ENCODE measurements around the gene TMEM120B.

Gene TMEM120B

DNA sequence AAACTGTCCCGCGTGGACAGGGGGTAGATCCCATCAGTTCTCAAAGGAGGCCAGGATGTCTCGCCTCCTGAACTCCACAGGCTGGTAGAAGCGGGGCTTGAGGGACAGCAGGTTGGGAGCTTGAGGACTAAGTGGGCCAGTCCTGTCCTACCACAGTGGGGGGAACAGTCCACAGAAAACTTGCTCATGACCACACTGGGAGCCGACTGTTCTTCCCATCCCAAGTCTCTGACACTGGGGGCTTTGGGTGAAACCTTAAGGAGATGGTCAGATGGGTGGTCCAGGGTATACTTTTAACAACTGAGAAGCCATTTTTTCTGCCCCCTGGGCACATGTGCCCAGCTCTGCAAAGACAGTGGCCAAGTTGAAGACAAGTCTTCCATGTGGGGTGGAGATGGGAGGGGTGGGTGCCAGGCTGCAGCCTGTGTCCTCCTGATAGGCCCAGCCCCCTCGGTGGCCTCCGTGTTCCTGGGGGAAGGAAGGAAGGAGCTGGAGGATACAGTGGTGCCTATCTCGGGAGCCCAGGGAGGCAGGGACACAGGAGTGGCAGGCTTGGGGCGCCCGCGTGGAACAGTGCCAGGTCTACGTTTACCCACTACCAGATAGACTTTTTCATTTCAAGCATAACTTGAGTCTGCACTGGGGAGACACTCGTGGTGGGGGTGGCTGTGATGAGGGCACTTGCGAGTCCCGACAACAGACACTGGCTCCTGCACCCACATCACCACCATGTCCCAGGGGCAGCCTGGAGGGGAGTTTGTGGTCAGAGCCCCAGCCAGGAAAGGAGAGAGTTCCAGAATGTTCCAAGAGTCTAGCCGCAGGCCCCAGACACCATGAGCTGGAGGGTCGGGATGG is 66.2 kb downstream of the TMEM120B start:
- no peak overlapping the region for H3K27ac ChIP-seq
- TF ChIP-seq, protein P1, sequence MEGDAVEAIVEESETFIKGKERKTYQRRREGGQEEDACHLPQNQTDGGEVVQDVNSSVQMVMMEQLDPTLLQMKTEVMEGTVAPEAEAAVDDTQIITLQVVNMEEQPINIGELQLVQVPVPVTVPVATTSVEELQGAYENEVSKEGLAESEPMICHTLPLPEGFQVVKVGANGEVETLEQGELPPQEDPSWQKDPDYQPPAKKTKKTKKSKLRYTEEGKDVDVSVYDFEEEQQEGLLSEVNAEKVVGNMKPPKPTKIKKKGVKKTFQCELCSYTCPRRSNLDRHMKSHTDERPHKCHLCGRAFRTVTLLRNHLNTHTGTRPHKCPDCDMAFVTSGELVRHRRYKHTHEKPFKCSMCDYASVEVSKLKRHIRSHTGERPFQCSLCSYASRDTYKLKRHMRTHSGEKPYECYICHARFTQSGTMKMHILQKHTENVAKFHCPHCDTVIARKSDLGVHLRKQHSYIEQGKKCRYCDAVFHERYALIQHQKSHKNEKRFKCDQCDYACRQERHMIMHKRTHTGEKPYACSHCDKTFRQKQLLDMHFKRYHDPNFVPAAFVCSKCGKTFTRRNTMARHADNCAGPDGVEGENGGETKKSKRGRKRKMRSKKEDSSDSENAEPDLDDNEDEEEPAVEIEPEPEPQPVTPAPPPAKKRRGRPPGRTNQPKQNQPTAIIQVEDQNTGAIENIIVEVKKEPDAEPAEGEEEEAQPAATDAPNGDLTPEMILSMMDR (conservative IDR thresholded peaks at IDR 0.05), result no peak
- TF ChIP-seq ZFX (IDR thresholded peaks at IDR 0.05), result no peak

DNA sequence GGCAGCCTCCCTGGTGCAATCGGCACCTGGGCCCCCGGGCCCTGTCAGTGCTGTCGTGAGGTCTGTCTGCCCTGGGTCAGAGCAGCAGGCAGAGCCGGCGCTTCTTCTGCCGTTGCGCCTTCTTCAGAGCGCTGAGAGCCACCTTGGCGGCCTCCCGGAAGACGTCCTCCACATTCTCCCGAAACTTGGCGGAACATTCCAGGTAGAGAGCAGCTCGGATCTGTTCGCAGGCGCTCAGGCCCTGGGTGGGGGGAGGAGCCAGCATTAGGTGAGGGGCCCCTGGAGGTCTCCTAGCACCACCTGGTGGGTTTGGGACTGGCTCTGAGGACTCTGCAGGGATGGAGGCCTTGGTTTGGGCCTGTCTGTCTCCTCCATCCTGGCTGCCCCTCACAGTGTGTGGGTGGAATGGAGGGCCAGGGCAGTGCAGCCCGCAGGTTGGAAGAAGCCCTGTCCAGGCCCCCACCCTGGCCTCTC is 66.9 kb downstream of the TMEM120B start:
- no peak overlapping the region for H3K27ac ChIP-seq
- TF ChIP-seq, protein P1 (conservative IDR thresholded peaks at IDR 0.05), result no peak
- TF ChIP-seq ZFX (IDR thresholded peaks at IDR 0.05), result no peak

DNA sequence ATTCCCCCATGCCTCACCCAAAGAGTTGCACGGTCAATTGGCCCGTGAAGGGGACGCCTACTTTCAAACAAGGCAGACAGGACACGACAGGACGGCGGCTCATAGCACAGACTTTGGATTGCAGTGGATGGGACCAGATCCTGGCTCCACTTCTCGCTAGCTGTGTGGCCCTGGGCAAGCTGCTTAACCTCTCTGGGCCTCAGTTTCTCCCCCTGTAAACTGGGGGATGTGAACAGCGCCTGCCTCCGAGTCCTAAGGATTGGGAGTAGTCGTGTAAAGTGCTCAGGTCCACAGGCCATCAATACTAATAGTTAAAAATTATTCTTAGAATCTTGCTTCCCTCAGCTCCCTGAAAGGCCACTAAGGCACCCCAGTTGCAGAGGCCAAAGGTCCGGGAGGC is 67.9 kb downstream of the TMEM120B start:
- H3K27ac ChIP-seq, result no peak overlapping the region
- no peak for TF ChIP-seq ZFX (IDR thresholded peaks at IDR 0.05)
- TF ChIP-seq, protein P1 (conservative IDR thresholded peaks at IDR 0.05), result no peak

DNA sequence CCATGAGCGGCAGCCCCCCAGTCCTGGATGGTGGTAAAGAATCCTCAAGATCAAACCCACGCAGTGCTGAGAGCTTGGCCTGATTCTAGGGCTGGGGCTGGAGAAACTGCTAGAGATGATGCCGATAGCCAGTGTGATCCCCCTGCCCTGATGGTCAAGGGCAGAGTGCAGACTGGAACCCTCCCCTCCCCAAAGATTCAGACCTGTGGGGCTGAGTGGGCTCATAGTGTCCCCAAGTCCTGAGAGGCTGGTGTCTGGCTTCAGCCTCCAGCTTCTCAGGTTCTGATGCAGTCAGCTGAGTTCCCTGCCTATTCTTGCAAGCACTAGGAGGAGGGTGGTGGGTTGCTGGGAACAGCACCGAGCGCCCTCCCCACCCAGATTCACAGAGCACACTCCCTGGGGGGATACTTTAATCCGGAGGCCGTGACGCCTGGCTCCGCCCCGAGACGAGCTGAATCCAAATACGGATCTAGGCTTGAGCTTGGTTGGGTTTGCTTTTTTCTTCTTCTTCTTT is 69.0 kb downstream of the TMEM120B start:
- H3K27ac ChIP-seq, result no peak overlapping the region
- no peak for TF ChIP-seq ZFX (IDR thresholded peaks at IDR 0.05)
- TF ChIP-seq, protein P1 (conservative IDR thresholded peaks at IDR 0.05), result no peak

DNA sequence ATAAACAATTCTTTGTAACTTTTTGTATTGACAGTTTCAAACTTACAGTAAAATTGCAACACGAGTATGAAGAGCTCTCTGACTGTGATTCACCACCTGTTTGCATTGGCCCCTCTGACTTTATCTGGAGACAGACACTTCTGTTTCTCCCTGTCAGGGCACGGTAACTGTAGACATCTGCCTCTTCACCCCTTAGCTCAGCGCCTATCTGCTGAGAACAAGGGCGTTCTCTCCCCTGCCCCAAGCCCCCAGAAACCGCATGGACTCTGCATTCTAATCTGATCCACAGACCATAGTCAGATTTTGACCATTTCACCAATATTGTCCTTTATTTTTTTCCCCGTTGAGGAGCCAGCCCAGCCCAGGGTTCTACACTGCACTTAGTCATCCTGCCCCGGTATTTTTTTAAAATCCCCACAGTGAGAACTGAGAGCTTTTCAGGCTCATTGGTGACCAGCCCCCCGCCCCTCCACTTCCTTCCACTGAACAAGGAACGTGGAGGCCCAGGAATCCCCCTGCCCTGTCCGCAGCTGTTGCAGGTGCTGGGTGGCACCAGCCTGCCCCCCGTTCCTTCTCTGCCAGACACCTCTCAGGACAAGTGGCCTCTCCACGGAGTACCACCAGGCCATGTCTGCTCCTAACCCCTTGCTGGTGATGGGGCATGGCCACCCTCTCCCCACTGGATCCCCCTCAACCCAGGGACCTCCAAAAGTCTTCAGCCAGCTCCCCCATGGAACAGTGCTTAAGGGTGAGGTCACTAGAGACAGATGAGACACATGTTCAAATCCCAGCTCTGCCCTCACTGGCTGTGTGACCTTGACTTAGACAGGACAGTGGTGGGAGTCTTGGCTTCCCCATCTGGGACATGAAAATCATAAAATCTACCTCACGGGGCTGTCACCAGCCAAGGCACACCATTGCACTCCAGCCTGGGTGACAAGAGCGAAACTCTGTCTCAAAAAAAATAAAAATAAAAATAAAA is 69.7 kb downstream of the TMEM120B start:
- H3K27ac ChIP-seq, result no peak overlapping the region
- TF ChIP-seq, protein P1 (conservative IDR thresholded peaks at IDR 0.05), result no peak
- TF ChIP-seq ZFX (IDR thresholded peaks at IDR 0.05), result no peak

DNA sequence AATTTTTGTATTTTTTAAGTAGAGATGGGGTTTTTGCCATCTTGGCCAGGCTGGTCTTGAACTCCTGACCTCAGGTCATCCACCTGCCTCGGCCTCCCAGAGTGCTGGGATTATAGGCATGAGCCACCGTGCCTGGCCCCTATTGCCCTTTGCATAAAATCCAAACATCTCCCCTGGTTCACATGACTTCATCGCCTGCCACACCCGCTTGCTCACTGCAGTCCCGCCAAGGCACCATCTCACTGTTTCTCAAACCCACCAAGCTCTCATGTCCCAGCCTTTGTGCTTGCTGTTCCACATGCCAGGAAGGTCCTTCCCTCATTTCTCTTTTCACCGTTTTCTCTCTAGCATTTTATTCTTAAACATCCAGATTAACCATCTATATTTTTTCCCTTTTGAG is 71.2 kb downstream of the TMEM120B start:
- no peak overlapping the region for H3K27ac ChIP-seq
- TF ChIP-seq, protein P1 (conservative IDR thresholded peaks at IDR 0.05), result no peak
- TF ChIP-seq ZFX (IDR thresholded peaks at IDR 0.05), result no peak
